ENCODE results near the gene SYNE1. TPM values are rescaled to one million over a fixed set of nuclear protein-coding genes. Genes with fewer than 3 reads are reported as not detected.

Gene SYNE1
- total RNA-seq, 4 donors from 2014 or later, result 111 to 156 (median 124) TPM

DNA sequence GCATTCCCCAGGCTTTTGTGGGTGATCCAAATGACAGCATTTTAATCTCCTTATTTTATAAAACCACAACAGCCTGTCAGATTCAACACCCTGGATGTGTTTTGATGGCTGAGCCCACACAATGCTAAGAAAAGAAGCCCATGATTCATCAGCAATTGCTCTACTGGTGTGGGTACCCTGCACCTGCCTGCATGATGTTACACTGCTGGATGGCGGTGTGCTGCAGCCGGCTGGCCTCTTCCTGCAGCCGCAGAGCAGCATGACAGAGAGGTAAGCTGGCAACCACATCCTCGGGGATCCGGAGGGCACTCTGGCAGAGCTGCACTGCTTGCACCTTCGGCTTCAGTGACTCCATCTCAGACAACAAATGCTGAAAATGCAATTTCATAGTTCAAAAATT, 327.5 kb downstream of the SYNE1 start:
- DNase-seq (ENCODE audit: low spot score in 2 of 2), result no peak

DNA sequence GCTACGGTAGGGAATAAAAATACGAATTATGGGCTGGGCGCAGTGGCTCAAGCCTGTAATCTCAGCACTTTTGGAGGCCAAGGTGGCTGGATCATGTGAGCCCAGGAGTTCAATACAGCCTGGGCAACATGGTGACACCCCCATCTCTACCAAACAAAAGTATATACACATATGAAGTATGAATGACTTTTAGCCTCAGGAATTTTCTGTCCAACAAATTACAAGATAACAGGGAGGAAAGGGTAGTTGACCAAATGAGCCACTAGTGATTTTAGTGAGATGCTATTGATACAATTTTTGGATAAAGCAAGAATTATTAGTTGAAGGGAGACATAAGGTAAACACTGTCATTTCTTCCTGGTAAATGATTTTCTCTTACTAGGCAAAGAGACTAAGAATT, 328.2 kb downstream of the SYNE1 start:
- TF ChIP-seq POLR2A (IDR thresholded peaks at IDR 0.05), result no peak
- TF ChIP-seq, protein P1, sequence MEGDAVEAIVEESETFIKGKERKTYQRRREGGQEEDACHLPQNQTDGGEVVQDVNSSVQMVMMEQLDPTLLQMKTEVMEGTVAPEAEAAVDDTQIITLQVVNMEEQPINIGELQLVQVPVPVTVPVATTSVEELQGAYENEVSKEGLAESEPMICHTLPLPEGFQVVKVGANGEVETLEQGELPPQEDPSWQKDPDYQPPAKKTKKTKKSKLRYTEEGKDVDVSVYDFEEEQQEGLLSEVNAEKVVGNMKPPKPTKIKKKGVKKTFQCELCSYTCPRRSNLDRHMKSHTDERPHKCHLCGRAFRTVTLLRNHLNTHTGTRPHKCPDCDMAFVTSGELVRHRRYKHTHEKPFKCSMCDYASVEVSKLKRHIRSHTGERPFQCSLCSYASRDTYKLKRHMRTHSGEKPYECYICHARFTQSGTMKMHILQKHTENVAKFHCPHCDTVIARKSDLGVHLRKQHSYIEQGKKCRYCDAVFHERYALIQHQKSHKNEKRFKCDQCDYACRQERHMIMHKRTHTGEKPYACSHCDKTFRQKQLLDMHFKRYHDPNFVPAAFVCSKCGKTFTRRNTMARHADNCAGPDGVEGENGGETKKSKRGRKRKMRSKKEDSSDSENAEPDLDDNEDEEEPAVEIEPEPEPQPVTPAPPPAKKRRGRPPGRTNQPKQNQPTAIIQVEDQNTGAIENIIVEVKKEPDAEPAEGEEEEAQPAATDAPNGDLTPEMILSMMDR (IDR thresholded peaks at IDR 0.05), result no peak
- DNase-seq (ENCODE audit: low spot score in 2 of 2), result no peak
- intact Hi-C loops (cut with DNase I; ENCODE audit: low total_unique reads), result no loop called here
- H3K4me3 ChIP-seq (ENCODE audit: low read depth, poor library complexity, severe bottlenecking), result no peak overlapping the region
- WGBS, 2 donors, result 93 to 94% methylated on average over 3 of the region's 3 CpGs

More for the DNA sequence above, 327.5 kb downstream of the SYNE1 start:
- WGBS, 2 donors, result 76 to 77% methylated on average over 6 of the region's 6 CpGs
- H3K4me3 ChIP-seq (ENCODE audit: low read depth, poor library complexity, severe bottlenecking), result no peak overlapping the region
- intact Hi-C loops (cut with DNase I; ENCODE audit: low total_unique reads), result no loop called here
- TF ChIP-seq, protein P1 (IDR thresholded peaks at IDR 0.05), result no peak
- TF ChIP-seq POLR2A (IDR thresholded peaks at IDR 0.05), result no peak

DNA sequence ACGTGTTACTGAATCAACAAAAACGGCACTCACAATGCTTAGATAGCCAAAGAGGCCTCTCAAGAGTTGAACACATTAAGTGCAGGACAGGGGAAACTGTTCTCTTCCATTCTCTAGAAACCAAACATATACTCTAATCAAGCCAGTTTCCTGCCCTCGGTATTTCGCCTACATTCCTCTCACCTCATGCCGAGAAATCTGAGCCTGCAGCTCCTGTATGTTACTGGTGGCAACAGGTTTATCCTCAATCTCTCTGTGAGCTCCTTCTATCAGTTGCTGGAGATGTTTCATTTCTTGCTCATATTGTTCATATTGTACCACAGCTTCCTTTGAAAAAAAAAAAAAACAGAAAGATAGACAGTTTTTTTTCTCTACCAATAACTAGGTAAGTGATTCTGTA, 328.9 kb downstream of the SYNE1 start:
- WGBS, 2 donors, result 84 to 89% methylated on average over 5 of the region's 5 CpGs
- TF ChIP-seq, protein P1 (IDR thresholded peaks at IDR 0.05), result no peak
- TF ChIP-seq POLR2A (IDR thresholded peaks at IDR 0.05), result no peak

DNA sequence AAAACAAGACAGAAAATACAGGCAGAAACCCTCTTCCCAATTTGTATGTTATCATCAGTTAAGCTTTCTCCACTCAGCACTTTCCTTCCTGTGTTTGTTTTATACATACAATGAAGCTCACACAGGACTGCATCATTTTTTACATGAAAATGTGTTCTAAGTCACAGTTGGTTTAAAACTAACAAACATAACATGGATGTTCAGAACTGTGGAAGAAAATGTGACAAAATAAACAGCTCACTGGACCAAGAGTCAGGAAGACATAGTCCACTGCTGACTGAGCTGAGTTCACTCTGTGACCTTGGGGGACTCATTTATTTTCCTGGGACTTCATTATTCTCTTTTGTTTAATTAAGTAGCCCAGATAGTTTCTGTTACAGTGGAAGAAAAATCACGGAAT, 331.5 kb downstream of the SYNE1 start:
- H3K4me3 ChIP-seq (ENCODE audit: low read depth, poor library complexity, severe bottlenecking), result no peak overlapping the region
- DNase-seq (ENCODE audit: low spot score in 2 of 2), result no peak
- WGBS, 2 donors, result 83 to 90% methylated on average over 1 of the region's 1 CpG
- TF ChIP-seq, protein P1 (IDR thresholded peaks at IDR 0.05), result no peak
- no peak for TF ChIP-seq POLR2A (IDR thresholded peaks at IDR 0.05)
- intact Hi-C loops (cut with DNase I; ENCODE audit: low total_unique reads), result no loop called here

More for the DNA sequence above, 328.9 kb downstream of the SYNE1 start:
- intact Hi-C loops (cut with DNase I; ENCODE audit: low total_unique reads), result no loop called here
- no peak overlapping the region for H3K4me3 ChIP-seq (ENCODE audit: low read depth, poor library complexity, severe bottlenecking)
- no peak for DNase-seq (ENCODE audit: low spot score in 2 of 2)

DNA sequence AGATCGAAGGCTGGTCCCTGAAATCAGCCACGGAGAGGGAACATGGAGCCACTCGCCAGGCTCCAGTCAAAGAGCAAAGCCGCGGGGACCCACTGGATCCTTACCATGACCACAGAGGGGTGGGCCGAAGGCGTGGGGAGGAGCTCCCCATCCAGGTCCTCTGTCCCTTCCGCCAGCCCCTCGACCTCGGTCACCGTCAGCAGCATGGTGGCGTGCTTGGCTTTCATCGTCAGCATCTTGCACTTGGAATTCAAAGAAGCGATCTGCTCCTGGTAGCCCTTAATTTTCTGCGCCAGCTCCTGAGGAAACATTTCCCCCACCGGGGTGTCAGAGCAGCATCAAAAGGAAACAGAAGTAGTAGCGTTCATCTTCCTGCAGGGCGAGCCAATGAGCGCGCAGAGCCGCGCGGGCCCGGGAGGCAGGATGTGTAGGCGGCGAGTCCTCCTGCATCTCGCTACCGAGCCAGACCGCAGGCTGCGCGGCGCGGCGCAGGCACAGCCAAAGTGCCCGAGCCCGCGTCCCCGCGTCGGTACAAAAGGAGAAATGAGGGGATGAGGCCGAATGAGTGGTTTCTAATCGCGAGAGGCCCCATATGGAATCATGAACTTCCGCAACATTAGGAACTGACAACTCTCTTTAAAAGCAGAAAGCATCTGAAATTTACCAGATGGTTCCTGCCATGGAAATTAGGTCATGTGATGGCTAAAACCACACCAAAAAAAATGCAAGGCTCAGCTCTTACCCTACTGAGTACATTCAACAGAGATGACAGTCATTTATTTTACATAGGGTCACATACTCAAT, 335.2 kb downstream of the SYNE1 start:
- TF ChIP-seq POLR2A (IDR thresholded peaks at IDR 0.05), result no peak
- TF ChIP-seq, protein P1 (IDR thresholded peaks at IDR 0.05), result no peak
- peak; percentile 85 to 97 for DNase-seq (ENCODE audit: low spot score in 2 of 2)
- peak overlapping the region; percentile 36 for H3K4me3 ChIP-seq (ENCODE audit: low read depth, poor library complexity, severe bottlenecking)
- WGBS, 2 donors, result 0 to 2% methylated on average over 33 to 42 of the region's 44 CpGs
- intact Hi-C loops (cut with DNase I; ENCODE audit: low total_unique reads), result no loop called here
